Measurements from ENCODE around the gene GMDS. TPM values are rescaled to one million over a fixed set of nuclear protein-coding genes. Genes with fewer than 3 reads are reported as not detected.

GMDS gene
- total RNA-seq, 4 donors from 2014 or later: 8.7 to 23.1 (median 18.4) TPM

GRCh38 chr6:2037237-2037926 lies 208.0 kb downstream of the GMDS start:
- intact Hi-C loops (cut with DNase I; ENCODE audit: low total_unique reads): no loop called here
- 88 to 91% methylated on average over 10 of the region's 10 CpGs for WGBS, 2 donors
- TF ChIP-seq POLR2A (IDR thresholded peaks at IDR 0.05) (no peak), CTCF (IDR thresholded peaks at IDR 0.05) (no peak)
- H3K4me3 ChIP-seq (ENCODE audit: low read depth, poor library complexity, severe bottlenecking): no peak overlapping the region
- no peak for DNase-seq (ENCODE audit: low spot score in 2 of 2)

- no peak for DNase-seq (ENCODE audit: low spot score in 2 of 2)
- 93 to 94% methylated on average over 6 of the region's 6 CpGs for whole genome bisulfite sequencing, 2 donors
- no peak overlapping the region for H3K4me3 ChIP-seq (ENCODE audit: low read depth, poor library complexity, severe bottlenecking)
- TF ChIP-seq POLR2A (IDR thresholded peaks at IDR 0.05): no peak
- no peak for TF ChIP-seq CTCF (IDR thresholded peaks at IDR 0.05)
- intact Hi-C loops (cut with DNase I; ENCODE audit: low total_unique reads): no loop called here
Observed at GRCh38 chr6:2036710-2037023, 208.7 kb downstream of the GMDS start.

- TF ChIP-seq POLR2A (IDR thresholded peaks at IDR 0.05) (no peak), CTCF (IDR thresholded peaks at IDR 0.05) (no peak)
- WGBS, 2 donors: 92% methylated on average over 11 of the region's 11 CpGs
- no peak for DNase-seq (ENCODE audit: low spot score in 2 of 2)
- no peak overlapping the region for H3K4me3 ChIP-seq (ENCODE audit: low read depth, poor library complexity, severe bottlenecking)
- intact Hi-C loops (cut with DNase I; ENCODE audit: low total_unique reads): no loop called here
Observed at GRCh38 chr6:2035826-2036709, 209.3 kb downstream of the GMDS start.

- 64 to 75% methylated on average over 1 of the region's 1 CpG for WGBS, 2 donors
- no peak for DNase-seq (ENCODE audit: low spot score in 2 of 2)
- intact Hi-C loops (cut with DNase I; ENCODE audit: low total_unique reads): no loop called here
- H3K4me3 ChIP-seq (ENCODE audit: low read depth, poor library complexity, severe bottlenecking): no peak overlapping the region
- TF ChIP-seq CTCF (IDR thresholded peaks at IDR 0.05) (no peak), POLR2A (IDR thresholded peaks at IDR 0.05) (no peak)
Observed at GRCh38 chr6:2035046-2035445, 210.4 kb downstream of the GMDS start.

GRCh38 chr6:2034256-2034655 lies 211.1 kb downstream of the GMDS start:
- intact Hi-C loops (cut with DNase I; ENCODE audit: low total_unique reads): no loop called here
- TF ChIP-seq CTCF (IDR thresholded peaks at IDR 0.05): no peak
- no peak for TF ChIP-seq POLR2A (IDR thresholded peaks at IDR 0.05)
- no peak for DNase-seq (ENCODE audit: low spot score in 2 of 2)
- H3K4me3 ChIP-seq (ENCODE audit: low read depth, poor library complexity, severe bottlenecking): no peak overlapping the region
- WGBS, 2 donors: 79 to 86% methylated on average over 6 of the region's 6 CpGs
